NCI-H146 treated with DMSO at 0.1 percent for 48 hours (cell line): Measurements from ENCODE around the gene SLC1A1.
"Not testable (repeated sequence)": the region's sequence is repeated elsewhere in the genome, so short reads cannot be mapped to it uniquely, and the experiment has no call there.

ENCODE experiments used
- DNase-seq: peaks from one replicate; lab custom pipeline; 2025; ENCODE audit not compliant: unreplicated experiment; lab: John Stamatoyannopoulos, UW

The SLC1A1 gene

GRCh38 chr9:4504250-4504649, 14.0 kb downstream of the SLC1A1 start:
- DNase-seq = no peak

GRCh38 chr9:4506490-4506889, 16.2 kb downstream of the SLC1A1 start:
- DNase-seq = no peak

GRCh38 chr9:4507306-4508130, 17.2 kb downstream of the SLC1A1 start:
- no peak for DNase-seq

GRCh38 chr9:4508246-4508906, 18.1 kb downstream of the SLC1A1 start:
- no peak for DNase-seq

GRCh38 chr9:4508907-4509589, 18.8 kb downstream of the SLC1A1 start:
- no peak for DNase-seq

GRCh38 chr9:4509590-4509984, 19.3 kb downstream of the SLC1A1 start:
- DNase-seq = no peak

- peak; percentile 11 for DNase-seq
These were observed 20.5 kb downstream of the SLC1A1 start for GRCh38 chr9:4510546-4511322.

GRCh38 chr9:4514252-4515128, 24.2 kb downstream of the SLC1A1 start:
- no peak for DNase-seq

- DNase-seq = no peak
These were observed 25.7 kb downstream of the SLC1A1 start for GRCh38 chr9:4515958-4516375.

GRCh38 chr9:4517274-4517673, 27.0 kb downstream of the SLC1A1 start:
- DNase-seq = no peak

GRCh38 chr9:4519604-4520003, 29.3 kb downstream of the SLC1A1 start:
- DNase-seq = no peak

GRCh38 chr9:4520055-4520454, 29.8 kb downstream of the SLC1A1 start:
- no peak for DNase-seq

- no peak for DNase-seq
These were observed 40.1 kb downstream of the SLC1A1 start for GRCh38 chr9:4530375-4530774.

- DNase-seq = not testable (repeated sequence)
These were observed 40.6 kb downstream of the SLC1A1 start for GRCh38 chr9:4530831-4531230.

- DNase-seq = not testable (repeated sequence)
These were observed 41.1 kb downstream of the SLC1A1 start for GRCh38 chr9:4531355-4531754.

GRCh38 chr9:4533881-4534280, 43.6 kb downstream of the SLC1A1 start:
- not testable (repeated sequence) for DNase-seq

GRCh38 chr9:4536196-4536595, 45.9 kb downstream of the SLC1A1 start:
- not testable (repeated sequence) for DNase-seq

- no peak for DNase-seq
These were observed 47.3 kb downstream of the SLC1A1 start for GRCh38 chr9:4537581-4537980.

GRCh38 chr9:4538107-4538506, 47.8 kb downstream of the SLC1A1 start:
- no peak for DNase-seq

GRCh38 chr9:4538621-4539020, 48.4 kb downstream of the SLC1A1 start:
- DNase-seq = no peak
